HG03135 (cell line): ENCODE measurements around the gene HAGH.
"Not testable (repeated sequence)": the region's sequence is repeated elsewhere in the genome, so short reads cannot be mapped to it uniquely, and the experiment has no call there.

Experiments used
- ATAC-seq: cut with Tn5 transposase; IDR thresholded peaks from one replicate; pipeline ENCODE4 v1.9.1; 2021; ENCODE audit warnings: mild to moderate bottlenecking, moderate library complexity; ENCODE audit not compliant: unreplicated experiment

The HAGH gene

GRCh38 chr16:1826691-1827573, at the start of gene HAGH, which contains the start of gene FAHD1:
HAGH (minus strand) TSS chr16:1826825; CDS start chr16:1826787, 38 bp downstream.
FAHD1 (plus strand) TSS chr16:1827206; CDS start chr16:1827239, 33 bp downstream.
- ATAC-seq = peak; percentile 75

GRCh38 chr16:1876066-1876465, 49.4 kb upstream of the HAGH start:
- ATAC-seq = not testable (repeated sequence)

GRCh38 chr16:1874854-1875253, 48.2 kb upstream of the HAGH start:
- no peak for ATAC-seq

GRCh38 chr16:1871974-1872635, 45.5 kb upstream of the HAGH start, which contains the start of gene MEIOB:
MEIOB (minus strand) TSS chr16:1872164; CDS start chr16:1868175, 3,989 bp downstream.
- ATAC-seq = no peak

GRCh38 chr16:1870365-1871082, 43.9 kb upstream of the HAGH start:
- no peak for ATAC-seq

- ATAC-seq = no peak
Observed at GRCh38 chr16:1865902-1866690, 39.5 kb upstream of the HAGH start.

- no peak for ATAC-seq
Observed at GRCh38 chr16:1863681-1864460, 37.2 kb upstream of the HAGH start.

GRCh38 chr16:1862394-1862793, 35.8 kb upstream of the HAGH start:
- ATAC-seq = no peak

- ATAC-seq = no peak
Observed at GRCh38 chr16:1861730-1862129, 35.1 kb upstream of the HAGH start.

GRCh38 chr16:1859650-1860049, 33.0 kb upstream of the HAGH start:
- ATAC-seq = no peak

GRCh38 chr16:1858189-1858865, 31.7 kb upstream of the HAGH start:
- ATAC-seq = no peak

- ATAC-seq = no peak
Observed at GRCh38 chr16:1857433-1858097, 30.9 kb upstream of the HAGH start.

GRCh38 chr16:1851793-1852192, 25.2 kb upstream of the HAGH start:
- ATAC-seq = no peak

GRCh38 chr16:1850981-1851380, 24.4 kb upstream of the HAGH start:
- ATAC-seq = no peak

- ATAC-seq = no peak
Observed at GRCh38 chr16:1846416-1846815, 19.8 kb upstream of the HAGH start.

GRCh38 chr16:1845985-1846384, 19.4 kb upstream of the HAGH start:
- no peak for ATAC-seq

- no peak for ATAC-seq
Observed at GRCh38 chr16:1839554-1839953, 12.9 kb upstream of the HAGH start.

GRCh38 chr16:1834096-1834495, 7.5 kb upstream of the HAGH start:
- ATAC-seq = no peak
